Keratinocyte (primary cell): Measurements from ENCODE around the gene UNG. TPM values are rescaled to one million over a fixed set of nuclear protein-coding genes. Genes with fewer than 3 reads are reported as not detected.

ENCODE experiments used
- DNase-seq: peaks from one replicate; pipeline ENCODE4 v3.0.0-alpha.2; 2011; ENCODE audit warnings: low read depth, missing footprints, low spot score
- FAIRE-seq: peaks from 2 replicates; lab custom pipeline; 2011; peaks lifted over from hg19 to GRCh38; lab: Jason Lieb, UNC
- H2AFZ ChIP-seq: 2 replicates; pipeline ENCODE4 v1.6.0; 2012; ENCODE audit warnings: low read length, control low read depth, inconsistent platforms; ENCODE audit not compliant: control insufficient read depth
- H3K27ac ChIP-seq: 2 replicates; pipeline ENCODE4 v1.5.1; 2011; ENCODE audit warnings: low read length; ENCODE audit not compliant: control insufficient read depth, insufficient read depth
- H3K27me3 ChIP-seq: 3 replicates; pipeline ENCODE4 v1.6.0; 2011; ENCODE audit warnings: low read length; ENCODE audit not compliant: control insufficient read depth, insufficient read depth; ENCODE audit errors: extremely low read depth
- H3K36me3 ChIP-seq, 2 experiments: 2 replicates in 1 of 2; 3 replicates in 1 of 2; pipeline ENCODE4 v1.5.1; 2011; ENCODE audit warnings: low read length in 2 of 2, mild to moderate bottlenecking in 1 of 2; ENCODE audit not compliant: control insufficient read depth in 2 of 2, insufficient read depth in 2 of 2; ENCODE audit errors: extremely low read depth in 1 of 2
- H3K4me1 ChIP-seq: 3 replicates; pipeline ENCODE4 v1.5.1; 2011; ENCODE audit warnings: low read length; ENCODE audit not compliant: control insufficient read depth, insufficient read depth; ENCODE audit errors: extremely low read depth
- H3K4me2 ChIP-seq: 3 replicates; pipeline ENCODE4 v1.6.0; 2011; ENCODE audit warnings: low read depth, low read length; ENCODE audit not compliant: control insufficient read depth, insufficient read depth; ENCODE audit errors: extremely low read depth
- H3K4me3 ChIP-seq, 3 experiments: fragments of 200-600 bp in 1 of 3; sonication (generic) in 1 of 3; 2 replicates in 2 of 3; 3 replicates in 1 of 3; pipeline ENCODE4 v1.5.1; 2011 to 2016; ENCODE audit warnings: low read length in 3 of 3, mild to moderate bottlenecking in 3 of 3, control low read depth in 2 of 3, inconsistent platforms in 1 of 3, low read depth in 1 of 3, mixed read lengths in 1 of 3, mixed run types in 1 of 3, moderate library complexity in 1 of 3; ENCODE audit not compliant: control insufficient read depth in 2 of 3, insufficient read depth in 2 of 3; ENCODE audit errors: extremely low read depth in 1 of 3
- H3K79me2 ChIP-seq: 2 replicates; pipeline ENCODE4 v1.6.0; 2012; ENCODE audit warnings: low read length; ENCODE audit not compliant: control insufficient read depth, insufficient read depth
- H3K9ac ChIP-seq: 3 replicates; pipeline ENCODE4 v1.6.0; 2011; ENCODE audit warnings: low read length; ENCODE audit not compliant: control insufficient read depth, insufficient read depth; ENCODE audit errors: extremely low read depth
- H3K9me1 ChIP-seq: 3 replicates; pipeline ENCODE4 v1.6.0; 2011; ENCODE audit warnings: low read length; ENCODE audit not compliant: control insufficient read depth, insufficient read depth; ENCODE audit errors: extremely low read depth
- H3K9me3 ChIP-seq: 2 replicates; pipeline ENCODE4 v1.5.1; 2012; ENCODE audit warnings: low read depth, low read length; ENCODE audit not compliant: control insufficient read depth
- H4K20me1 ChIP-seq: 3 replicates; pipeline ENCODE4 v1.6.0; 2011; ENCODE audit warnings: low read length; ENCODE audit not compliant: control insufficient read depth, insufficient read depth; ENCODE audit errors: extremely low read depth
- EZH2 ChIP-seq: IDR thresholded peaks from one replicate; pipeline ENCODE4 v1.6.1; 2012; ENCODE audit warnings: inconsistent platforms, mild to moderate bottlenecking, low read length, moderate library complexity
- dilution Hi-C: fragments of 300-500 bp; cut with MboI; formaldehyde crosslinking; loops from one replicate; pipeline ENCODE4 v1.7.0; 2020; ENCODE audit warnings: low sequenced_read_pairs; ENCODE audit not compliant: extremely low pct_ligation_motif_present
- polyA plus RNA-seq, 5 experiments: library from polyadenylated mRNA; depleted of rRNA in 3 of 5; stranded (reverse) in 3 of 5; stranded (forward) in 1 of 5; unstranded in 1 of 5; fragments of >200 nt; gene quantifications; 1 replicate in 1 of 5; 2 replicates in 3 of 5; 3 replicates in 1 of 5; pipeline versions ENCODE4 v1.2.1 to v1.2.3, GENCODE V29; 2011 to 2012; ENCODE audit warnings: missing spikeins in 2 of 5, low read depth in 1 of 5, low replicate concordance in 1 of 5
- TF ChIP-seq, protein P1 (sequence below), 3 experiments: IDR thresholded peaks in 1 of 3; conservative IDR thresholded peaks in 1 of 3; optimal IDR thresholded peaks in 1 of 3; 2 replicates in 2 of 3; 3 replicates in 1 of 3; pipeline versions ENCODE3 to v1.5.1; 2011; ENCODE audit warnings: low read length in 3 of 3, mild to moderate bottlenecking in 3 of 3, moderate library complexity in 2 of 3, control low read depth in 1 of 3, inconsistent platforms in 1 of 3; ENCODE audit not compliant: insufficient read depth in 2 of 3; ENCODE audit errors: extremely low read depth in 1 of 3

The UNG gene
- polyA plus RNA-seq, 1 donor (not counting 4 experiments of a cell fraction or from before 2014, with no cell fraction given) = 26.3 TPM

DNA sequence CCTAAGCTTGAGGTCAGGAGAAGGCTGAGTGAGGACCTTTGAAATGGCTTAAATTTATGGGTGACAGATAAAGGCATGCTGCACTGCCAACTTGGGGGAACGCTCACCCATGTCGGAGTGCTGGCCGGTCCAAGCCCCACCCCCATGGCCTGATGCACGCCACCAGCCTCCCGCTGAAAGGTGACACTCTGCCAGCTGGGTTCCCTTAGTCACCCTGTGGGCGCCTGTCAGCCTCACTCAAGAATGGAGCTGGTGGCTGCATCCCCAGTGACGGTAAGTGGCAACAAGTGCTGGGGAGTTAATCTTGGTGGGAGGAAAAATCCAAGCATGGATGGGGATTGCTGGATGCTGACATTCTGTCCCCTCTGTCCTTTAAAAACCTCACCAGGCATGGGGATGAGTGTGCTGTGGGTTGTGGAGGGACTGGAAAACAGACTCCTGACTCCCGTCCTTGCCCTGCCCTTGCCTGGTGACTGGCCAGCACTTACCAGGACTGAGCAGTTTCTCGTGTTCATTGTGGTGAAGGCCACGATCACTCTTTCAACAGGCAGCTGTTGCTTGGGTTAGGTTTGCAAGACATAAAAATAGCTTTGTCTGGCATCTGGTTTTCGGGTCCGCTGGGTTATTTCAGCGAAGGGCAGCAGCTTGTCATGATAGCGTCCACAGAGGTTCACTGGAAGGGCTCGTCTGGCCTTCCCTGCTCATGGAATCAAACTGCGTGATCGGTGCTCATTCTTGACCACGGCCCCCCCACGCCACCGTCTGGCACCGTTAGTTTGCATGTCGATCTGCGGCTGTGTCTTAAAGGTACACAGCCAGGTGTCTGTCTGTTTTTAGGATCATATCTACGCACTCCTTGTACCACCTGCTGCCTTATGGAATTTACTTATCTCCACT lies 34.0 kb downstream of the UNG start:
- Histone ChIP-seq H3K27me3 (peaks cover 6% of the 10 kb centered on the region), H3K4me3 (no peak overlapping the region), H3K9me3 (no peaks in the 10 kb centered on the region), H2AFZ (no peak overlapping the region), H3K27ac (no peak overlapping the region), H3K79me2 (no peaks in the 10 kb centered on the region), H3K4me1 (no peaks in the 10 kb centered on the region), H3K4me2 (no peak overlapping the region), H3K36me3 (no peaks in the 10 kb centered on the region), H3K9ac (no peak overlapping the region), H3K9me1 (no peaks in the 10 kb centered on the region), H4K20me1 (no peaks in the 10 kb centered on the region)
- dilution Hi-C loops = no loop called here
- TF ChIP-seq, protein P1, sequence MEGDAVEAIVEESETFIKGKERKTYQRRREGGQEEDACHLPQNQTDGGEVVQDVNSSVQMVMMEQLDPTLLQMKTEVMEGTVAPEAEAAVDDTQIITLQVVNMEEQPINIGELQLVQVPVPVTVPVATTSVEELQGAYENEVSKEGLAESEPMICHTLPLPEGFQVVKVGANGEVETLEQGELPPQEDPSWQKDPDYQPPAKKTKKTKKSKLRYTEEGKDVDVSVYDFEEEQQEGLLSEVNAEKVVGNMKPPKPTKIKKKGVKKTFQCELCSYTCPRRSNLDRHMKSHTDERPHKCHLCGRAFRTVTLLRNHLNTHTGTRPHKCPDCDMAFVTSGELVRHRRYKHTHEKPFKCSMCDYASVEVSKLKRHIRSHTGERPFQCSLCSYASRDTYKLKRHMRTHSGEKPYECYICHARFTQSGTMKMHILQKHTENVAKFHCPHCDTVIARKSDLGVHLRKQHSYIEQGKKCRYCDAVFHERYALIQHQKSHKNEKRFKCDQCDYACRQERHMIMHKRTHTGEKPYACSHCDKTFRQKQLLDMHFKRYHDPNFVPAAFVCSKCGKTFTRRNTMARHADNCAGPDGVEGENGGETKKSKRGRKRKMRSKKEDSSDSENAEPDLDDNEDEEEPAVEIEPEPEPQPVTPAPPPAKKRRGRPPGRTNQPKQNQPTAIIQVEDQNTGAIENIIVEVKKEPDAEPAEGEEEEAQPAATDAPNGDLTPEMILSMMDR (optimal IDR thresholded peaks at IDR 0.05 in 1 of 3, IDR thresholded peaks at IDR 0.05 in 1 of 3, conservative IDR thresholded peaks at IDR 0.05 in 1 of 3; ENCODE audit: extremely low read depth in 1 of 3, insufficient read depth in 2 of 3, low read length in 3 of 3) = no peak
- DNase-seq = no peak
- FAIRE-seq = no peak

DNA sequence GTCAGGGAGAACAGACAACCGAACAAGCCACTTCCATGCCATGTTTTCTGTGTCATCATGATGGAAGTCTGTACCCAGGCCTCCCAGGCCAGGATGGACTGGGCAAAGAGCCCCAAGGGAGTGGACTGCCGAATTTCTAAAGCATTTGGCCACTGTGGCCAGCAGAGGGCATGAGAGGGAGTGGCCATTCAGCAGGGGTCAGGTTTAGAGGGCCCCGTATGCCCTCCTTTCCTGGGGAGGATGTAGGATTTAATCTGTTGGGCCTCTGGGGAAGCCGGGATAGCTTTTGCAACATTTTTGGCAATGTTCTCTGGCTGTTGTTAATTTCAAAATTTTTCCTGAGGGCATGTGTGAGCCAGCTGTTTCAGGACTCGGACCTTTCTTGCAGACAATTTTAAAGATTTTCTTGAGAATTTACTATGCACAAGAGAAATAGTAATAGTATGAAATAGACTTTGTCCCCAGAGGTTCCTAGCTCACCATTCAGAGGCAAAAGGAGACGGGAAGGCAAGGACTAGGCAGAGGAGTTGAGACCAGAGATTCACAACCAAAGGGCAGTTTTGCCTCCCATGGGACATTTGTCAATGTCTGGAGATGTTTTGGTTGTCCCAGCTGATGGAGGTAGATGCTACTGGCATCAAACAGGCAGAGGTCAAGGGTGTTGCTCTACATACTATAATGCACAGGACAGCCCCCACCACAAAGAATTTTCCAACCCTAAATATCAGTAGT lies 37.0 kb downstream of the UNG start:
- Histone ChIP-seq H4K20me1 (no peaks in the 10 kb centered on the region), H3K9ac (no peak overlapping the region), H2AFZ (no peak overlapping the region), H3K4me2 (no peak overlapping the region), H3K4me1 (no peaks in the 10 kb centered on the region), H3K4me3 (no peak overlapping the region), H3K79me2 (no peaks in the 10 kb centered on the region), H3K27ac (no peak overlapping the region), H3K9me1 (no peaks in the 10 kb centered on the region), H3K9me3 (no peaks in the 10 kb centered on the region), H3K36me3 (no peaks in the 10 kb centered on the region), H3K27me3 (peaks cover 6% of the 10 kb centered on the region)
- FAIRE-seq = no peak
- TF ChIP-seq, protein P1 (optimal IDR thresholded peaks at IDR 0.05 in 1 of 3, IDR thresholded peaks at IDR 0.05 in 1 of 3, conservative IDR thresholded peaks at IDR 0.05 in 1 of 3; ENCODE audit: extremely low read depth in 1 of 3, insufficient read depth in 2 of 3, low read length in 3 of 3) = peak; percentile 46 to 64 (median 59)
- TF ChIP-seq EZH2 = no peak
- dilution Hi-C loops = no loop called here
- no peak for DNase-seq
